Astrocyte (in vitro differentiated cells and primary cell): ENCODE measurements around the gene FRMD6.

Experiments used
- EZH2 ChIP-seq: IDR thresholded peaks from 2 replicates; pipeline ENCODE4 v1.6.1; 2012; ENCODE audit warnings: mild to moderate bottlenecking, low read length, inconsistent platforms; ENCODE audit not compliant: insufficient read depth
- TF ChIP-seq, protein P1 (sequence below): IDR thresholded peaks from 2 replicates; pipeline ENCODE4 v1.5.1; 2011; ENCODE audit warnings: low read depth, mild to moderate bottlenecking, inconsistent platforms, low read length, moderate library complexity; ENCODE audit not compliant: insufficient read depth

DNA sequence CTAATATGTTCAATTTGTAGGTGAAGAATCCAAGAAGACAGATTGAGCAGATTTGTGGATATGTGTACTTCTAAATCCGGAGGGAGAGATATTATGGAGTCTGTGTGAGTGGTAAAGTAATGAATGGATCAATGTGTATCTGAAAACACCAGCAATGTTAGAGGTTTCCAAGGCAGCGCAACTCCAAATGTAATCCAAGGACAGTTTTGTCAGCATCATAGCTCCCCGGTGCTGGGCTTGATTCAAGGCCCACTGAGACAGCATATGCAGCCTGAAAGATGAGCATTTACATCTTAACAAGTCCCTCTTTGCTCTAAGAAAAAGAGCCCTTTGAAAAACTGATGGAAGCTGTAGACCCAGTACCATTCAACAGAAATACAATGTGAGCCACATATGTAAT, 38.3 kb upstream of the FRMD6 start:
- TF ChIP-seq, protein P1, sequence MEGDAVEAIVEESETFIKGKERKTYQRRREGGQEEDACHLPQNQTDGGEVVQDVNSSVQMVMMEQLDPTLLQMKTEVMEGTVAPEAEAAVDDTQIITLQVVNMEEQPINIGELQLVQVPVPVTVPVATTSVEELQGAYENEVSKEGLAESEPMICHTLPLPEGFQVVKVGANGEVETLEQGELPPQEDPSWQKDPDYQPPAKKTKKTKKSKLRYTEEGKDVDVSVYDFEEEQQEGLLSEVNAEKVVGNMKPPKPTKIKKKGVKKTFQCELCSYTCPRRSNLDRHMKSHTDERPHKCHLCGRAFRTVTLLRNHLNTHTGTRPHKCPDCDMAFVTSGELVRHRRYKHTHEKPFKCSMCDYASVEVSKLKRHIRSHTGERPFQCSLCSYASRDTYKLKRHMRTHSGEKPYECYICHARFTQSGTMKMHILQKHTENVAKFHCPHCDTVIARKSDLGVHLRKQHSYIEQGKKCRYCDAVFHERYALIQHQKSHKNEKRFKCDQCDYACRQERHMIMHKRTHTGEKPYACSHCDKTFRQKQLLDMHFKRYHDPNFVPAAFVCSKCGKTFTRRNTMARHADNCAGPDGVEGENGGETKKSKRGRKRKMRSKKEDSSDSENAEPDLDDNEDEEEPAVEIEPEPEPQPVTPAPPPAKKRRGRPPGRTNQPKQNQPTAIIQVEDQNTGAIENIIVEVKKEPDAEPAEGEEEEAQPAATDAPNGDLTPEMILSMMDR, result no peak
- no peak for TF ChIP-seq EZH2
